ENCODE results near the gene DDO.
"Not testable (repeated sequence)": the region's sequence is repeated elsewhere in the genome, so short reads cannot be mapped to it uniquely, and the experiment has no call there.

DDO gene

DNA sequence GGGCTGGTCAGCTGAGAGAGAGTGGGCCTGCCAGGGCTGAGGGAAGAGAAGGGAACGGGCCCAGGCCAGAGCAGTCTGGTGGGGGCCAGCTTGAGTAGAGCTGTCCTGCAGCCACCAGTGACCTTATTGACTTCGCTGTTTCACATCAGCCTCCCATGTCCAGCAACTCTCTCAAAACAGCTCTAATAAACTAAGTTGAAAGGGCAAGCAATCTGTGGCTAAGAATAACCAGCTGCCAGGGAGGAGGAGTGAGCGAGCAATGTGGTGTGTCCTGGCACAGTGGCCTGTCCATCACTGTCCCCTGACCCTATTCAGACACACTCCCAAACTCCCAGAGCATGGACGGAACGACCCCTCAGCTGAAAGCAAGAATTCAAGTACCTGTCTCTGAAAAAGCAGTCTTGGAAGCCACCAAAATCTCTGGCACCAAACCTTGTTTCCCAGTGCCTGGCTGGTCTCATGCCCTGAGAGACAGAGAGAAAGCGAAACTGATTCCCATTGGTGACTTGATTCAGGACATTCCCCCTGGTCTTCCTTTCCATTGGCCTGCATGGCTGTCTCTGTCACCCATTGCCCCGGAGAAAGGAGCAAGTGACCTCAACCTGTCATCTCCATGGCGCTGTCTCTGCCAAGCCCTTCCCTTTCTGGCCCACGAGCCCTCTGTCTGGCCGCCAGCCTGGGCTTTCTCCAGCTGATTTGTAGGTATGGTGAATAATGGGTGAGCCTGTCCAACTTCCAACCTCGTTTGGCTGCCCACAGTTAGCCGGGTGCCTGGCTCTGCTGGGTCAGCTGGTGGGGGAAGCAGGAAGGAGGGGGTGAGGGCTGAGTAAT, at the start of gene DDO:
Gene DDO, minus strand, starts transcription at position 490 of the 831 bp plus-strand sequence. CDS start 2,113 bp downstream, outside the sequence.
- no peak for DNase-seq (ENCODE audit: low read depth)

DNA sequence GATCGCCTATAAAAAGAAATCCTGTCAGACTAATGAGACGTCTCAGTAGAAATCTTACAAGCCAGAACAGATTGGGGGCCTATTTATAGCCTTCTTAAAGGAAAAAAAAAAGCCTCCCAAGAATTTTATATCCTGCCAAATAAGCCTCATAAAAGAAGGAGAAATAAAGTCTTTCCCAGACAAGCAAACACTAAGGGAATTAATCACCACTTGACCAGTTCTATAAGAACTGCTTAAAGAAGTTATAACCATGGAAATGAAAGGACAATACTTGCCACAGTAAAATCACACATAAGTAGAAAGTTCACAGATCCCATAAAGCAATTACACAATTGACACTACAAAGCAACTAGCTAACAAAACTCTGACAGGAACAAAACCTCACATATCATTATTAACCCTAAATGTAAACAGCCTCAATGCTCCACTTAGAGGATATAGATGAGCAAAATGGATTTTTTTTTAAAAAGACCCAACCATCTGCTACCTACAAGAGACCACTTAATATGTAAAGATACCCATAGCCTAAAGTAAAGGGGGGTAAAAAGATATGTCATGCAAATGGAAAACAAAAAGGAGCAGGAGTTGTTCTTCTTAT, 47.6 kb upstream of the DDO start:
- DNase-seq (ENCODE audit: low read depth) = no peak

GRCh38 chr6:110461376-110461775, 46.0 kb upstream of the DDO start:
- no peak for DNase-seq (ENCODE audit: low read depth)

- DNase-seq (ENCODE audit: low read depth) = no peak
Measured at GRCh38 chr6:110459137-110459536, 43.8 kb upstream of the DDO start.

- DNase-seq (ENCODE audit: low read depth) = no peak
Measured at GRCh38 chr6:110458476-110458875, 43.1 kb upstream of the DDO start.

DNA sequence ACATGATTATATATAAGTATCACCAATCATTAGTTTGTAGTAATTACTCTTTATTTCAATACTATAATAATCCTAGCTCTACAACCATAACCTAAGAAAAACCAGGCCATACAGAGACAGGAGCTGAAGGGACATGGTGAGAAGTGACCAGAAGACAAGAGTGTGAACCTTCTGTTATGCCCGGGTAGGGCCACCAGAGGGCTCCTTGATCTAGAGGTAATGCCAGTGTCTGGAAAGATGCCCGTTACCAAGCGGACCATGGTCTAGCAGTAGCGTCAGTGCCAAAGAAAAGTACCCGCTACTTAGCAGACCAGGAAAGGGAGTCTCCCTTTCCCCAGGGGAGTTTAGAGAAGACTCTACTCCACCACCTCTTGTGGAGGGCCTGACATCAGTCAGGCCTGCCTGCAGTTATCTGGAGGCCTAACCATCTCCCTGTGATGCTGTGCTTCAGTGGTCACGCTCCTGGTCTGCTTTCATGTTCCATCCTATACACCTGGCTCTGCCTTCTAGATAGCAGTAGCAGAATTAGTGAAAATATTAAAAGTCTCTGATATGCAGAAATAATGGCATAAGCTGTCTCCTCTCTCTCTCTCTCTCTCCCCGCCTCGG, 42.3 kb upstream of the DDO start:
- not testable (repeated sequence) for DNase-seq (ENCODE audit: low read depth)

GRCh38 chr6:110456694-110457093, 41.3 kb upstream of the DDO start:
- DNase-seq (ENCODE audit: low read depth) = no peak

GRCh38 chr6:110449541-110449895, 34.1 kb upstream of the DDO start:
- no peak for DNase-seq (ENCODE audit: low read depth)

DNA sequence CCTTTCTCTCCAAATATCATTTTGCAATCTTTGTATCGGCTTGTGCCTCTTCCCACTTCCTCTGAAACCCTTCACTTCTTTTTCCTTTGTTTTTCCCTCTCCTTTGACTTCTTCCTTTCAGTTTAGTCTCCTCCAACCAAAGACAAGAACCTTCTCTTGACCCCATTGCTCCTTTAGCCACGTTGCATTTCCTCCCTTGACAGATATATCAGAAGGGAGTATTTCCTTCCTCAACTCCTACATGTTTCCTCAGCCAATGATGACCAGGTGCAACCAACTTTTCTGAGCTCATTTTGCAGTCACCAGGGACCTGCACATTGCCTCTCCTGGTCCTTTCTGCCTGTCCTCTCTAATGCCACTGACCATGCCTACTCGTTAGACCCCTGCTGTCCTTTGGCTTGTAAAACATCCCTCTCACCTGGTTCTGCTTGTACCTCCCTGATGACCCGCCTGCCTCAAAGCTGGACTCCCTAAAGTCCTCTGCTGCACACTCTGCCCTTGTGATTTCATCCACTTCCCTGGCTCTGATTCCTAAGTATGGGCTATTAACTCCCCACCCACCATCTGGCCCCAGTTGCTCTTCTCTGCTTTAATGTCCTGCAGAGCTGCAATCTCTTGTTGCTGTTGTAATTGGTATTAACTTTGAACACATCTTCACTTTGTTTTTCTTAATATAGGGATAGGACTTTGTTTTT, 33.6 kb upstream of the DDO start:
- DNase-seq (ENCODE audit: low read depth) = no peak

DNA sequence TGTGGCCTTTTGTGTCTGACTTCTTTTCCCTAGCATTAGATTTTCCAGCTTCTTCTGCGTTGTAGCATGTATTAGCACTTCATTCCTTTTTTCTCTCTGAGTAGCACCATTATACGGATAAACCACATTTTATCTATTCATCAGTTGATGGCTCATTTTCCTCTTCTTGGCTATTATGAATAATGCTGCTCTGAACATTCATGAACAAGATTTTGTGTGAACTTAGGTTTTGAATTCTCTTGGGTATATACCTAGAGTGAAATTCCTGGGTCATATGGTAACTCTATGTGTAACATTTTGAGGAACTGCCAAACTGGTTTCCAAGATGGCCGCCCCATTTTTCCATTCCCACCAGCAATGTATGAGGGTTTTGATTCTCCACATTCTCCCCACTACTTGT, 32.4 kb upstream of the DDO start:
- DNase-seq (ENCODE audit: low read depth) = no peak

GRCh38 chr6:110446405-110446804, 31.0 kb upstream of the DDO start:
- no peak for DNase-seq (ENCODE audit: low read depth)

DNA sequence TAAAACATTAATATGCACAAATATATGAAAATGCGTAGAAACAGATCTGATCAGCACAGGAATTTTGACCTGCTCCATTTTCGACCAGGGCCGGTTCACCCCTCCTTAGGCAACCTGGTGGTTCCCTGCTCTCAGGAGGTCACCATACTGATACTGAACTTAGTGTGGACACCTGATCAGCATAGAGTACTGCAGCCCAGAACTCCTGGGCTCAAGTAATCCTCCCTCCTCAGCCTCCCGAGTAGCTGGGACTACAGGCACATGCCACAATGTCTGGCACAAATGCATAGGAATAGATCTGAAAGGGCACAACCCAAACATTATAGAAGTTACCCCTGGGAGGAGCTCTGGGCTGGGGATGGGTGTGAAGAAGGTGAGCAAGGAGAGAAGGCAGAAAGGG, 24.7 kb upstream of the DDO start:
- no peak for DNase-seq (ENCODE audit: low read depth)

DNA sequence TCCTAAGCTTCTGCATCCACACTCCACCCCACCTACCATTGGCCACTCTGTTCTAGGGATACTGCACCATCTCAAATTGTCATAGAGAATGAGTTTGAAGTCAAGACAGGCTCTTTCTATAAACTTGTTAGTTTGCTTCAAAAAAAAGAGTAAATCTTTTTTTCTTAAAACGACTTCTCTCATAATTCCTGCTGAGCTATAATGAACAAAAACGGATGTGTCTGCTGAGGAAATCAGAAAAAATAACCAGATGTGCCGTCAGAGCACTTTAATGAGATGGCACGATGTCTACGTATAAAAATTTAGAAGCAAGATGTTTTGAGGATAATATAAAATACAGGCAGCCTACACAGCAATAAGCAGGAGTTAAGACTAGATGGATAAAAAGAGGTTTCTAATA, 24.0 kb upstream of the DDO start:
- DNase-seq (ENCODE audit: low read depth) = no peak

- no peak for DNase-seq (ENCODE audit: low read depth)
Measured at GRCh38 chr6:110434961-110435602, 19.7 kb upstream of the DDO start.

- no peak for DNase-seq (ENCODE audit: low read depth)
Measured at GRCh38 chr6:110432285-110432900, 17.0 kb upstream of the DDO start.

GRCh38 chr6:110430741-110431140, 15.4 kb upstream of the DDO start:
- no peak for DNase-seq (ENCODE audit: low read depth)

GRCh38 chr6:110430236-110430635, 14.9 kb upstream of the DDO start:
- no peak for DNase-seq (ENCODE audit: low read depth)

- DNase-seq (ENCODE audit: low read depth) = no peak
Measured at GRCh38 chr6:110428153-110428552, 12.8 kb upstream of the DDO start.

DNA sequence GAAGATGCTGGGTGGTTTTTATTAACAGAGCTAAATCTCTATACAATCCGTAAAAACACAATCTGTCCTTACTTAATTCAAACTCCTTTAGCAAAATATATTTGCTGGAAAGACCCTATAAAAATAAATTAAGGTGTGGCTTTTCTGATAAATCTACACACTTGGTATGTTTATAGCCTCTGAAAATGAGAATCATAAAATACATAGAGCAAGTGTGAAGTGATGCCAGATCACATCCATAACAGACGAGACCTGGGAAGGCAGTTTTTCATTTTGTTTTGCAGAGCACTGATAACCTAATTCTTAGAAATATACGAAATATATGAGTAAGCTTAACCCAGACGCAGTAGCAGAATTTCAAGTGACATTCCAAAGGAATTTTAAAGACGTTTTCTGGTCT, 10.4 kb upstream of the DDO start:
- DNase-seq (ENCODE audit: low read depth) = no peak

GRCh38 chr6:110422444-110422822, 7.1 kb upstream of the DDO start:
- DNase-seq (ENCODE audit: low read depth) = no peak

DNA sequence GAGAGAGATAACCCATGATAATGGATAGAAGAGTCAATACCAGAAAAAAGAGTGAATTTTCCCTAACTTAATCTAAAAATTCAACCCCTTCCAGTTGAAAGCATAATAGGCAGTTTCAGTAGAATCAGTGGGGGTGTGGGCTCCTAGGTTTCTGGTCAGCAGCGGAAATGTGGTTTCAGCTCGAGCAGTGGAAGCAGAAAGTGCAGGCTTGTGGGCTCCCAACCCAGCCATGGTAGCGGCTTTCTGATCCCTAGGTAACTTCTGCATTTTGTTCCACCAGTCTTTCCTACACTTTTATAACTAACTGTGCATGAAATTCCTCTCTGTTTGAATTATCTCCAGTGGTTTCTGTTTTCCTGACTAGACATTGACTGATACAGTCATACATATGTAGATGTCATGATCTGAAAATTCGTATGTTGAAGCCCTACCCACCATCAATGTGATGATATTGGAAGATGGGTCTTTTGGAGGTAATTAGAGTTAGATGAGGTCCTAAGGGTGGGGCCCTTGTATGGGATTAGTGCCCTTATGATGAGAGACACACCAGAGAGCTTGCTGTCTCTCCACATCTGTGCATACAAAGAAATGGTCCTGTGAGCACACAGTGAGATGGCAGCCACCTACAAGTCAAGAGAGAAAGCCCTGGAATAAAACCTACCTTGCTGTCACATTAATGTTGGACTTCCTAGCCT, 6.5 kb upstream of the DDO start:
- no peak for DNase-seq (ENCODE audit: low read depth)

Measured in activated T-cell treated with anti-CD3 and anti-CD28 coated beads for 48 hours (primary cell).